OCI-LY3 (cell line): ENCODE data around the gene EIF4G3.

Experiments used
- EZH2phosphoT487 ChIP-seq: fragments of 200-600 bp; shearing (Covaris generic); IDR thresholded peaks from 2 replicates; pipeline ENCODE4 v1.6.1; 2018; ENCODE audit warnings: antibody characterized with exemption, mixed run types, low read depth
- TF ChIP-seq, protein P1 (sequence below): fragments of 200-600, 300-600 bp; sonication (generic); IDR thresholded peaks from 2 replicates; pipeline ENCODE4 v1.5.1; 2014; ENCODE audit warnings: antibody characterized with exemption, low read length, low read depth

GRCh38 chr1:21174230-21174629, 2.5 kb downstream of the EIF4G3 start:
- TF ChIP-seq, protein P1, sequence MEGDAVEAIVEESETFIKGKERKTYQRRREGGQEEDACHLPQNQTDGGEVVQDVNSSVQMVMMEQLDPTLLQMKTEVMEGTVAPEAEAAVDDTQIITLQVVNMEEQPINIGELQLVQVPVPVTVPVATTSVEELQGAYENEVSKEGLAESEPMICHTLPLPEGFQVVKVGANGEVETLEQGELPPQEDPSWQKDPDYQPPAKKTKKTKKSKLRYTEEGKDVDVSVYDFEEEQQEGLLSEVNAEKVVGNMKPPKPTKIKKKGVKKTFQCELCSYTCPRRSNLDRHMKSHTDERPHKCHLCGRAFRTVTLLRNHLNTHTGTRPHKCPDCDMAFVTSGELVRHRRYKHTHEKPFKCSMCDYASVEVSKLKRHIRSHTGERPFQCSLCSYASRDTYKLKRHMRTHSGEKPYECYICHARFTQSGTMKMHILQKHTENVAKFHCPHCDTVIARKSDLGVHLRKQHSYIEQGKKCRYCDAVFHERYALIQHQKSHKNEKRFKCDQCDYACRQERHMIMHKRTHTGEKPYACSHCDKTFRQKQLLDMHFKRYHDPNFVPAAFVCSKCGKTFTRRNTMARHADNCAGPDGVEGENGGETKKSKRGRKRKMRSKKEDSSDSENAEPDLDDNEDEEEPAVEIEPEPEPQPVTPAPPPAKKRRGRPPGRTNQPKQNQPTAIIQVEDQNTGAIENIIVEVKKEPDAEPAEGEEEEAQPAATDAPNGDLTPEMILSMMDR: no peak
- TF ChIP-seq EZH2phosphoT487: no peak
